Caki2 (cell line): ENCODE results near the gene DET1. TPM values are rescaled to one million over a fixed set of nuclear protein-coding genes. Genes with fewer than 3 reads are reported as not detected.
"Not testable (repeated sequence)": the region's sequence is repeated elsewhere in the genome, so short reads cannot be mapped to it uniquely, and the experiment has no call there.

Experiments
- DNase-seq: peaks from one replicate; pipeline ENCODE4 v3.0.0-alpha.2; 2015; ENCODE audit warnings: low read depth
- in situ Hi-C: cut with HindIII; loops from 2 replicates; pipeline ENCODE4 v1.10.0; 2016; ENCODE audit warnings: low sequenced_read_pairs, low pct_unique_long_range_greater_than_20kb, mixed read lengths
- total RNA-seq: library from RNA; depleted of rRNA; stranded (reverse); fragments of >200 nt; shearing (Covaris generic); gene quantifications from 2 replicates; pipeline ENCODE4 v1.2.3, GENCODE V29; 2014; ENCODE audit warnings: low replicate concordance; rRNA removed

DET1 gene
- total RNA-seq, 1 experiment from 2014 or later = 3.0 TPM

- peak; percentile 19 for DNase-seq
- in situ Hi-C loops = no loop called here
Measured at GRCh38 chr15:88476635-88477060, 69.8 kb downstream of the DET1 start.

- DNase-seq = peak; percentile 30
- in situ Hi-C loops = not testable (repeated sequence)
Measured at GRCh38 chr15:88473661-88474293, 72.7 kb downstream of the DET1 start.

DNA sequence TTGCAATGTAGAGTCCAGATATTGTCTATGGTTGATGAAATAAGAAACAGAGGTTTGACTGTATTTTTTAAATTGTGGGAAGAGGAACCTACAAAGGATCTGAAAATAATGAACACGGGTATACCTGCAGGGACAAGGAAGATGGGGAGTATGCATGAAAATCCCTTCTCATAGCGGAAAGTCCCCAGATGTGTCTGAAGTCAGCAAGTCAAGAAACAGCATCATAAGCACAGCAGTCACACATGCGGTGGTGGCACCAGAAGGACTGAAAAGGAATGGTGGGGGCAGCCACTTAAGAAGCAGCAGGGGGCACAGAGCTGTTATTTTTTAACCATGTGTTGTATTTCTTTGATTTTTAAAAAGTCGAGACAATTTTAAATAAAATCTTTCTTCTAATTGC is 74.3 kb downstream of the DET1 start:
- in situ Hi-C loops = no loop called here
- DNase-seq = no peak

DNA sequence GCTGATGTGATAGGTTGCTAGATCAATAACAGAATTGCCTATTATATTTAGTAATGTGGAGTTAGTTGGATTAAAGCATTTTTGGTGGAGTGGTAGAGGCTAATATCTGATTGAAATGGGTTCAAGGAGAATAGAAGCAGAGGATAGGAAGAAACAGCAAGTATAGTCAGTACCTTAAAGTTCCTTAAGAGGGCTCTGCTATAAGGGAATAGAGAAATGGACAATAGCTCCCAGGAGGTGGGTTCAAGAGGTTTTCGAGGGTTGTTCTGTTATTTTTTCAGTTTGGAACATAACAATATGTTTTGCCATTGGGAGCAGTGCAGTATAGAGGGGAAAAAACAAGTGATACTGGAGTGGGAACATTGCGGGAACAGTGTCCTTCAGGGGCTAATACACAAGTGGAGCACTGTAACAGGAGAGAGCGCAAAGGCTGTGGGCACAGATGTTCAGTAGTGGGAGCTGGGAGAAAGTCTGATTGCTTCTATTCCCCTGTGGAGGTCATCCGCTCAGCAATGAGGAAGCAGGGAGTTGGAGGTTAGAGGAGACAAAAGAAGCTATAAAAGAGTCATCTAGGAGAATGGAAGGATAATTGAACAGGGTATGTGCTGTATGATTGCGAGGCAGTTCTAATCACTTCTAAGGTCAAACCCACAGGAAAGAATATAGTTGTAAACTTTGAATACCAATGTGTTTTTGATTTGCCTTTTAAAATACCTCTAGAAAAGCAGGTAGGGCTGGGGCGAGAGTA is 75.7 kb downstream of the DET1 start:
- in situ Hi-C loops = no loop called here
- DNase-seq = no peak

GRCh38 chr15:88469321-88469720 is 77.2 kb downstream of the DET1 start:
- in situ Hi-C loops = no loop called here

DNA sequence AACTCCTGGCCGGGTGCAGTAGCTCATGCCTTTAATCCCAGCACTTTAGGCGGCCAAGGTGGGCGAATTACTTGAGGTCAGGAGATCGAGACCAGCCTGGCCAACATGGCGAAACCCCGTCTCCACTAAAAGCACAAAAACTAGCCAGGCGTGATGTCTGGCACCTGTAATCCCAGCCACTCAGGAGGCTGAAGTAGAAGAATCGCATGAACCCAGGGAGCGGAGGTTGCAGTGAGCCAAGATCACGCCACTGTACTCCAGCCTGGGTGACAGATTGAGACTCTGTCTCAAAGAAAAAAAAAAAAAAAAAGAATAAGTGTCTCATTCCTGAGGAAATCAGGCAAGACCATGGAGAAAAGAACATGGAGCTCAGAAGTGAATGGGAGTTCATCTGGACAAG is 77.8 kb downstream of the DET1 start:
- in situ Hi-C loops, DNase-seq: not testable (repeated sequence)

More at GRCh38 chr15:88469321-88469720, 77.2 kb downstream of the DET1 start:
- no peak for DNase-seq

DNA sequence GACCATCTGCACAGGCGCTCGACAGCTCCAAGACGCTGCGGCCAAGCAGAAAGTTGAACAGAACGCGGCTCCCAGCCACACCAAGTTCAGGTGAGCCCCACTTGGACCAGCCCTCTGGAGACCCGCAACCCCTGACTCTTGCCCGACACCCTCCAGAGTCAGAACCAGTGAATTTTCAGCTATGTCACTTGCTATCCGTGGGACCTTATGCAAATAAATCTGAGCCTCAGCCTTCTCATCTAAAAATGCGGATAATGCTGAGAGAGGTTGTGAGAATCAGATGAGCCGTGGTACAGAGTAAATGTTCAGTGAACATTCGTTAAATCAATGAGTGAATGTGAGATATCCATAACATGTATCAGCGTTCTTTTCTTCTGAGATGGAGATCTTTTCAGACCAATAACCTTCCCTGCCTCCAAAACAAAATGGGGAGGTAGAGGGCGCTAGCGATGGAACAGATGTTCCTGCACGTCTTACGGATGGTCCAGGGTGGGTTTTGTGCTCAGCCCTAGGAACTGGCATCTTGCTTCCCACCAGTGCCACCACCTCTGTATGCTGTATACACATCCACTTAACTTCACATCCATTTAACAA is 78.4 kb downstream of the DET1 start:
- DNase-seq = no peak
- in situ Hi-C loops = no loop called here

GRCh38 chr15:88467073-88467934 is 79.2 kb downstream of the DET1 start, which contains the start of the genes MRPL46 and MRPS11:
TSS of gene MRPL46 (minus strand) at chr15:88467388. CDS start at chr15:88467377, 11 bp downstream.
TSS of gene MRPS11 (plus strand) at chr15:88467708. CDS start at chr15:88467718, 10 bp downstream.
- in situ Hi-C loops = no loop called here

DNA sequence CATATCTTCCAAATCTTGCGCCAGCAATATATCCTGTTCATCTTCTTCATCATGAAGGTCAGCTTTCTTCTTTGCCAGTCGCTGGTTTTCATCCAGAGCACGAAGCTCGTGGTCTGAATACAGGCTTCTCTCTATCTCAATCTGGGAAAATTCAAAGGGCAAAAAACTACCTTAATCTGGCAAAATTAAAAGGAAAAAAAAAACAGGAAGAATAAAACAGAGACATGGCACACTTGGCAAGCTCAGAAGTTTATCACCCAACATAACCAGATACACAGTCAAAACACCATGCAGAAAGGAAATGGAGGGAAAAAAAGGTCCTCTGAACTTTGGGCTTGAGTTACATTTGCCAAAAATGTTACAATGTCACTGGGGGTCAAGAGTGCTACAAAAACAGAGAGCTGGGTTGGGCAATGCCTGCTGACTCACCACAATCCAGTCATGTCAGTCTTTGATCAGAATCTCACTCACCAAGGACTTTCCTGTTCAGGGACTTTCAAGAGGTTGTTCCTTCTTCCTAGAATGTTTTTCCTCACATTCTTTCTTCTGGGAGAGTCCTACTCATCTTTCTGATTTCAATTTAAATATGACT is 80.8 kb downstream of the DET1 start:
- peak; percentile 14 for DNase-seq
- in situ Hi-C loops = no loop called here

More at GRCh38 chr15:88467073-88467934, 79.2 kb downstream of the DET1 start, which contains the start of the genes MRPL46 and MRPS11:
- DNase-seq = peak; percentile 89

GRCh38 chr15:88463870-88464532 is 82.5 kb downstream of the DET1 start:
- DNase-seq = no peak
- in situ Hi-C loops = no loop called here

Other genes with a start within 250 kb of the DET1 start
- 38.5 and 53.3 TPM in 2 replicates for gene MRPL46, start 79.3 kb downstream of the DET1 start, total RNA-seq
- gene MRPS11, start 79.0 kb downstream of the DET1 start, total RNA-seq = 70.5 and 85.1 TPM in 2 replicates
- 59.0 and 68.3 TPM in 2 replicates for gene AEN, start 74.7 kb upstream of the DET1 start, total RNA-seq
- gene ISG20, start 92.3 kb upstream of the DET1 start, total RNA-seq = 0.75 and 7.2 TPM in 2 replicates